Astrocyte of the spinal cord (primary cell): ENCODE results near the gene ISG15.

Experiments
- DNase-seq: peaks from one replicate; pipeline ENCODE4 v3.0.0; 2011; ENCODE audit warnings: low read depth, low spot score
- H3K4me3 ChIP-seq: 2 replicates; pipeline ENCODE4 v1.5.1; 2011; ENCODE audit warnings: low read depth, mild to moderate bottlenecking, low read length, moderate library complexity
- in situ Hi-C: cut with HindIII; loops from 2 replicates; pipeline ENCODE4 v1.10.0; 2017; ENCODE audit warnings: low sequenced_read_pairs
- TF ChIP-seq, protein P1 (sequence below): IDR thresholded peaks from 2 replicates; pipeline ENCODE4 v1.5.1; 2012; ENCODE audit warnings: low read depth, mild to moderate bottlenecking, low read length, inconsistent platforms

The ISG15 gene

DNA sequence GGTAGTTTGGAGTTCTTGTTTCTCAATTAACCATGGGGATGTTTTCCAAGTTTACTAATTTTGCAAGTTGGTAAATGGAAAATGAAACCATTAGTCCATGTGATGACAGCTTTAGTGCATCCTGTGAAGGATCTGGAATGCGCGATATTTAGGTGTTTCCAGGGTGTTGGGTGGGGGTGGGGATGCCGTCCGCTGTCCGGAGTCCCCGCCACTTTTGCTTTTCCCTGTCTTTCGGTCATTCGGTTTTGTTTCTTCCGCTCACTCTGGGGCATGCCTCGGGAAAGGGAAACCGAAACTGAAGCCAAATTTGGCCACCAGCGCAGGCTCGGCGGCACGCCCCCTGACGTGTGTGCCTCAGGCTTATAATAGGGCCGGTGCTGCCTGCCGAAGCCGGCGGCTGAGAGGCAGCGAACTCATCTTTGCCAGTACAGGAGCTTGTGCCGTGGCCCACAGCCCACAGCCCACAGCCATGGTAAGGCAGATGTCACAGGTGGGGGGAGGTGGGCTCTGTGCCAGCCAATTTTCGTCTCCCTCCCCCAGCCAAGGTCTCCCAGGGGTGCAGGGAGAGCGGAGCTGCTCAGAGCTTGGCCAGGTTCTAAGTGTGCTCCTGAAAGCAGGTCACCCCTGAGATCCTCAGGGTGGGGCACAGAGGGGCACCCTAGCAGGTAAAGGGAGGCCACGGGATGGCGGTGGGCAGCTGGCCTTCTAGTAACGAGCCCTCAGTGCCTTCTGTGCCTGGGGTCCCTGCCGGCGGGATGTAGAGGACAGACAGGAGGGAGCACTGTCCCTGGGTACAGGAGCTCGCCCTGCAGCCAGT is at the start of gene ISG15:
ISG15 (plus strand) TSS at position 393 of the 817 bp plus-strand sequence; CDS start at position 470, 77 bp downstream.
- TF ChIP-seq, protein P1, sequence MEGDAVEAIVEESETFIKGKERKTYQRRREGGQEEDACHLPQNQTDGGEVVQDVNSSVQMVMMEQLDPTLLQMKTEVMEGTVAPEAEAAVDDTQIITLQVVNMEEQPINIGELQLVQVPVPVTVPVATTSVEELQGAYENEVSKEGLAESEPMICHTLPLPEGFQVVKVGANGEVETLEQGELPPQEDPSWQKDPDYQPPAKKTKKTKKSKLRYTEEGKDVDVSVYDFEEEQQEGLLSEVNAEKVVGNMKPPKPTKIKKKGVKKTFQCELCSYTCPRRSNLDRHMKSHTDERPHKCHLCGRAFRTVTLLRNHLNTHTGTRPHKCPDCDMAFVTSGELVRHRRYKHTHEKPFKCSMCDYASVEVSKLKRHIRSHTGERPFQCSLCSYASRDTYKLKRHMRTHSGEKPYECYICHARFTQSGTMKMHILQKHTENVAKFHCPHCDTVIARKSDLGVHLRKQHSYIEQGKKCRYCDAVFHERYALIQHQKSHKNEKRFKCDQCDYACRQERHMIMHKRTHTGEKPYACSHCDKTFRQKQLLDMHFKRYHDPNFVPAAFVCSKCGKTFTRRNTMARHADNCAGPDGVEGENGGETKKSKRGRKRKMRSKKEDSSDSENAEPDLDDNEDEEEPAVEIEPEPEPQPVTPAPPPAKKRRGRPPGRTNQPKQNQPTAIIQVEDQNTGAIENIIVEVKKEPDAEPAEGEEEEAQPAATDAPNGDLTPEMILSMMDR: no peak
- peak; percentile 85 for DNase-seq
- H3K4me3 ChIP-seq: peak within 1 kb of the TSS; percentile 60
- in situ Hi-C loops: no loop called here

DNA sequence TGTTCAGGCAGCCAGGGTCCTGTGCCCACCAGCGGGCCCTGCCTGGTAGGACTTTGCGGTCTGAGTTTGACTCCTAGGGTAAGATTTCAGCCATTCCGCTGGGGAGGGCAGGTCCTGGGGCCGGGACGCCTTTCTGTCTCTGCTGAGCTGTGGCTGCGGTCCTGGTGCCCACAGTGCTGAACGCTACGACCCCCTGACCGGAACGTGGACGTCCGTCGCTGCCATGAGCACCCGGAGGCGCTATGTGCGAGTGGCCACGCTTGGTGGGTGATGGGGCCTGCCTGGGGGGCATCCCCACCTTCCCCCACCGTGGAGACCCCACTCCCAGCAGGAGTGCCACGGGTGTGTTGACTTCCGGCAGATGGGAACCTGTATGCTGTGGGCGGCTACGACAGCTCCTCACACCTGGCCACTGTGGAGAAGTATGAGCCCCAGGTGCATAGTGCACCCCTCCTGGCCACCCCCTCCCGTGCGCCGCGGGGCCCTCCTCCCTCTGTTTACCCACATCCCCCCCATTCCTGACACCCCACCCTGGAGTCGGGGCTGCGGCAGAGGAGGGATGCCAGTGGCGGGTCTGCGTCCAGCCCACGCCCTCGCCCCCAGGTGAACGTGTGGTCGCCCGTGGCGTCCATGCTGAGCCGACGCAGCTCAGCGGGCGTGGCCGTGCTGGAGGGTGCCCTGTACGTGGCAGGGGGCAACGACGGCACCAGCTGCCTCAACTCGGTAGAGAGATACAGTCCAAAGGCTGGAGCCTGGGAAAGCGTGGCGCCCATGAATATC is 49.4 kb upstream of the ISG15 start:
- TF ChIP-seq, protein P1: no peak
- no peak for DNase-seq
- in situ Hi-C loops: no loop called here
- H3K4me3 ChIP-seq: no peak overlapping the region

DNA sequence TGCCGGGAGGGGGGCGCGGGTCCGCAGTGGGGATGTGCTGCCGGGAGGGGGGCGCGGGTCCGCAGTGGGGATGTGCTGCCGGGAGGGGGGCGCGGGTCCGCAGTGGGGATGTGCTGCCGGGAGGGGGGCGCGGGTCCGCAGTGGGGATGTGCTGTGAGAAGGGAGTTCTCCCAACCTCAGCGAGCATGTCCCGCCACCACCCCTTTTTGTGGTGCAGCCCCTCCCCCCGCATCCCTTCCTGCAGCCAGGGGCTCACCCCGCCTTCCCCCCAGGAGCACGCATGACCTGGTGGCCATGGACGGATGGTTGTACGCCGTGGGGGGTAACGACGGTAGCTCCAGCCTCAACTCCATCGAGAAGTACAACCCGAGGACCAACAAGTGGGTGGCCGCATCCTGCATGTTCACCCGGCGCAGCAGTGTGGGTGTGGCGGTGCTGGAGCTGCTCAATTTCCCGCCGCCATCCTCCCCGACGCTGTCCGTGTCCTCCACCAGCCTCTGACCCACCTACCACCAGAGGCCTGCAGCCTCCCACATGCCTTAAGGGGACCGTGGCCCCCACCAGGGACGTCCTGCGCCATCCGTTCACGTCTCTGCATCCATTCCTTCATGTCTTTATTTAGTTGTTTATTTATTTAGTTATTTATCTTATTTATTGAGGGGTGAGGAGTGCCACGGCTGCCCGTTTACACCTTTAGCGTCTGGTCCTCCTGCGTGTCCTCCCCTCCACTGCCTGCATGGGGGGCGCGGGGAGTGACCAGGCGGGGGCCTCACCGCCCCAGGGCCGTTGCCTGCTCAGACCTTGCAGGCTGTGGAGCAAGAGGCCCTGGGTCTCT is 48.4 kb upstream of the ISG15 start:
- no peak for DNase-seq
- H3K4me3 ChIP-seq: no peak overlapping the region
- in situ Hi-C loops: no loop called here
- TF ChIP-seq, protein P1: no peak

DNA sequence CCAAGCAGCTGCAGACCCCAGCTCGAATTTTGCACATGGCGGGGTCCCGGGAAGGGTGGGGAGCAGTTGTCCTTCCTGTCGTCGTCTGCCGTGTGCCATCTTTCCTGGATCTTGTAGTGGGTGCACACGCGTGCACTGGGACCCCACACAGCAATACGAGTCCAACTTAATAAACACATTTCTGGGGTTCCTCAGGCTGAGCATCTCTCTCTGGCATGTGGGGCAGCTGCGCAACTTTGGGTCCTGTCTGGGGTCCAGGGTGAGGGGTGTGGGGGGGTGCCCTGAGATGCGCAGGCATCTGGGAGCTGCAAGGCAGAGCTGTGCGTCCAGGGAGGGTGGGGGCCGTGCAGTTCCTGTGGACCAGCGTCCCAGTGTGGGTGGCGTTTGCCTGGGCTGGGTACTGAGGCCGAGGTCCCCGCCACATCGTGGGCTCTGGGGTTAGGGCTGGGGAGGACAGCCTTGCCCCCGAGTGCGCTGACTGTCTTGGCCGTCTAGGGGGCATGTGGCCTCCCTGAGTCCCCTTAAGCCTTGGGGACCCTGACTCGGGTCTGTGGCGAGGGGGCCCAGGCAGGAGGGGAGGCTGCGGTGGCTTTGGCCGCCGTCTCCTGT is 47.7 kb upstream of the ISG15 start:
- TF ChIP-seq, protein P1: no peak
- no peak overlapping the region for H3K4me3 ChIP-seq
- in situ Hi-C loops: no loop called here
- DNase-seq: no peak

DNA sequence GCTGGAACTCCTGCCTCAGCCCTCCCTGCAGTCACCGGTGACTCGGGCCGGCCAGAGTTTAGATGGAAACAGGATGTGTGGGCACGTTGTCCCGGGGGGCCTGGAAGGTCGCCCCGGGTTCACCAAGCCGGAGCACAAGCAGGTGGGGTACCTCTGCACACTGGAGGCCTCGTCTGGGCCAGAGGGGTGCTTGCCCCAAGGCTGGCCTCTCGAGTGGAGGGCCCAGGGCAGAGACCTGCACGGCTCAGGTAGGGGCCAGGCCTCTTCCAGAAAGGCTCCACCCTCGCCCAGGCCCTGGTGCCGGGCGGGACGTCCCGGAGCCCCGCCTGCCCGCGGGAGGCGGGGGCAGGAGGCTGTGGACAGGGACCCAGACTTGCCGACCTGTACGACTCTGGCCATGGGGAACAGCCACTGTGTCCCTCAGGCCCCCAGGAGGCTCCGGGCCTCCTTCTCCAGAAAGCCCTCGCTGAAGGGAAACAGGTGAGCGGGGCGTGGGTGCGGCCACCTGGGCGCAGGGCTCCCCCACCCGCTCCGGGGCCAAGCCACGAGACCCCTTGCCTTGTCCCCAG is 47.1 kb upstream of the ISG15 start, which contains the start of gene PLEKHN1:
PLEKHN1 (plus strand) TSS at position 348 of the 569 bp plus-strand sequence; CDS start at position 398, 50 bp downstream.
- TF ChIP-seq, protein P1: no peak
- in situ Hi-C loops: no loop called here
- peak within 1 kb of the TSS; percentile 55 for H3K4me3 ChIP-seq
- DNase-seq: peak; percentile 35
